Measurements from ENCODE around the gene CCDC188.
"Not testable (repeated sequence)": the region's sequence is repeated elsewhere in the genome, so short reads cannot be mapped to it uniquely, and the experiment has no call there.

The CCDC188 gene

GRCh38 chr22:20169253-20169822 is 18.5 kb upstream of the CCDC188 start:
- DNase-seq (ENCODE audit: low read depth), result no peak

- DNase-seq (ENCODE audit: low read depth), result no peak
Observed at GRCh38 chr22:20167643-20168322, 16.9 kb upstream of the CCDC188 start.

GRCh38 chr22:20166703-20167102 is 15.8 kb upstream of the CCDC188 start:
- no peak for DNase-seq (ENCODE audit: low read depth)

- no peak for DNase-seq (ENCODE audit: low read depth)
Observed at GRCh38 chr22:20165913-20166312, 15.1 kb upstream of the CCDC188 start.

- DNase-seq (ENCODE audit: low read depth), result no peak
Observed at GRCh38 chr22:20165421-20165820, 14.6 kb upstream of the CCDC188 start.

- no peak for DNase-seq (ENCODE audit: low read depth)
Observed at GRCh38 chr22:20164863-20165262, 14.0 kb upstream of the CCDC188 start.

GRCh38 chr22:20160041-20160440 is 9.2 kb upstream of the CCDC188 start:
- no peak for DNase-seq (ENCODE audit: low read depth)

GRCh38 chr22:20159531-20159930 is 8.7 kb upstream of the CCDC188 start:
- DNase-seq (ENCODE audit: low read depth), result not testable (repeated sequence)

GRCh38 chr22:20159076-20159475 is 8.2 kb upstream of the CCDC188 start:
- no peak for DNase-seq (ENCODE audit: low read depth)

GRCh38 chr22:20158391-20159036 is 7.7 kb upstream of the CCDC188 start:
- DNase-seq (ENCODE audit: low read depth), result no peak

- no peak for DNase-seq (ENCODE audit: low read depth)
Observed at GRCh38 chr22:20157430-20158183, 6.8 kb upstream of the CCDC188 start.

- peak; percentile 15 for DNase-seq (ENCODE audit: low read depth)
Observed at GRCh38 chr22:20156611-20157429, 6.0 kb upstream of the CCDC188 start.

GRCh38 chr22:20156042-20156389 is 5.2 kb upstream of the CCDC188 start:
- DNase-seq (ENCODE audit: low read depth), result no peak

GRCh38 chr22:20155330-20156041 is 4.6 kb upstream of the CCDC188 start:
- DNase-seq (ENCODE audit: low read depth), result no peak

- no peak for DNase-seq (ENCODE audit: low read depth)
Observed at GRCh38 chr22:20154602-20155187, 3.8 kb upstream of the CCDC188 start.

- DNase-seq (ENCODE audit: low read depth), result no peak
Observed at GRCh38 chr22:20153945-20154344, 3.1 kb upstream of the CCDC188 start.

GRCh38 chr22:20152464-20152890 is 1.6 kb upstream of the CCDC188 start:
- DNase-seq (ENCODE audit: low read depth), result no peak

GRCh38 chr22:20151276-20151588 is 377 bp upstream of the CCDC188 start:
- no peak for DNase-seq (ENCODE audit: low read depth)

- no peak for DNase-seq (ENCODE audit: low read depth)
Observed at GRCh38 chr22:20149257-20150250, 1.3 kb downstream of the CCDC188 start.

GRCh38 chr22:20148414-20148813 is 2.4 kb downstream of the CCDC188 start:
- no peak for DNase-seq (ENCODE audit: low read depth)

Data from non-pigmented ciliary epithelial cell (primary cell).